HEK293 (cell line): ENCODE results near the gene PLPPR2.
A peak's percentile ranks its signal among the peaks of the same experiment; 100 is the strongest.

Experiments used
- GLI4 ChIP-seq: fragments of 450-650 bp; formaldehyde crosslinking; IDR thresholded peaks from 2 replicates; pipeline ENCODE4 v1.5.1; 2016; ENCODE audit warnings: missing biosample characterization, missing genetic modification characterization
- HOXA7 ChIP-seq: sonication (generic); formaldehyde crosslinking; IDR thresholded peaks from 2 replicates; pipeline ENCODE4 v1.8.1; 2022; ENCODE audit warnings: missing genetic modification reagents, borderline replicate concordance
- KLF10 ChIP-seq: fragments of 450-650 bp; IDR thresholded peaks from 2 replicates; pipeline ENCODE4 v1.5.1; 2018; ENCODE audit warnings: missing biosample characterization, mild to moderate bottlenecking, missing genetic modification characterization
- YY1 ChIP-seq: fragments of 450-650 bp; formaldehyde crosslinking; IDR thresholded peaks from 2 replicates; pipeline ENCODE4 v1.5.1; 2018; ENCODE audit warnings: missing biosample characterization, missing genetic modification characterization
- ZFHX2 ChIP-seq: fragments of 450-650 bp; formaldehyde crosslinking; conservative IDR thresholded peaks from 2 replicates; pipeline ENCODE4 v1.5.1; 2016; ENCODE audit warnings: missing biosample characterization, missing genetic modification characterization
- ZNF214 ChIP-seq: fragments of 450-650 bp; formaldehyde crosslinking; IDR thresholded peaks from 2 replicates; pipeline ENCODE4 v1.5.1; 2017; ENCODE audit warnings: missing biosample characterization, mild to moderate bottlenecking, missing genetic modification characterization, borderline replicate concordance
- ZNF223 ChIP-seq: fragments of 450-650 bp; formaldehyde crosslinking; IDR thresholded peaks from 2 replicates; pipeline ENCODE4 v1.5.1; 2016; ENCODE audit warnings: missing biosample characterization, missing genetic modification characterization
- ZNF266 ChIP-seq: fragments of 450-650 bp; formaldehyde crosslinking; IDR thresholded peaks from 2 replicates; pipeline ENCODE4 v1.5.1; 2016; ENCODE audit warnings: missing biosample characterization, missing genetic modification characterization, low read depth
- ZNF324 ChIP-seq: fragments of 450-650 bp; formaldehyde crosslinking; IDR thresholded peaks from 2 replicates; pipeline ENCODE4 v1.5.1; 2016; ENCODE audit warnings: missing biosample characterization, missing genetic modification characterization
- ZNF404 ChIP-seq: fragments of 450-650 bp; formaldehyde crosslinking; IDR thresholded peaks from 2 replicates; pipeline ENCODE4 v1.5.1; 2017; ENCODE audit warnings: missing biosample characterization, missing genetic modification characterization
- ZNF521 ChIP-seq: fragments of 450-650 bp; formaldehyde crosslinking; IDR thresholded peaks from 2 replicates; pipeline ENCODE4 v1.5.1; 2017; ENCODE audit warnings: missing biosample characterization, mild to moderate bottlenecking, missing genetic modification characterization
- ZNF548 ChIP-seq: fragments of 450-650 bp; formaldehyde crosslinking; IDR thresholded peaks from 2 replicates; pipeline ENCODE4 v1.5.1; 2016; ENCODE audit warnings: missing biosample characterization, missing genetic modification characterization
- ZNF624 ChIP-seq: fragments of 450-650 bp; formaldehyde crosslinking; IDR thresholded peaks from 2 replicates; pipeline ENCODE4 v1.5.1; 2017; ENCODE audit warnings: missing biosample characterization, missing genetic modification characterization
- ZNF768 ChIP-seq: fragments of 450-650 bp; formaldehyde crosslinking; IDR thresholded peaks from 2 replicates; pipeline ENCODE4 v1.5.1; 2018; ENCODE audit warnings: missing biosample characterization, mild to moderate bottlenecking, missing genetic modification characterization
- TF ChIP-seq, protein P1 (sequence below): fragments of 450-650 bp; formaldehyde crosslinking; IDR thresholded peaks from 2 replicates; pipeline ENCODE4 v1.5.1; 2016; ENCODE audit warnings: missing biosample characterization, missing genetic modification characterization
- TF ChIP-seq, protein P2 (sequence below): fragments of 450-650 bp; formaldehyde crosslinking; IDR thresholded peaks from 2 replicates; pipeline ENCODE4 v1.5.1; 2016; ENCODE audit warnings: missing biosample characterization, missing genetic modification characterization
- TF ChIP-seq, protein P3 (sequence below): fragments of 450-650 bp; formaldehyde crosslinking; IDR thresholded peaks from 2 replicates; pipeline ENCODE4 v1.5.0; 2017; ENCODE audit warnings: missing biosample characterization, missing genetic modification characterization, borderline replicate concordance
- TF ChIP-seq, protein P4 (sequence below): fragments of 450-650 bp; formaldehyde crosslinking; IDR thresholded peaks from 2 replicates; pipeline ENCODE4 v1.5.1; 2017; ENCODE audit warnings: missing biosample characterization, missing genetic modification characterization
- TF ChIP-seq, protein P5 (sequence below): fragments of 450-650 bp; formaldehyde crosslinking; IDR thresholded peaks from 2 replicates; pipeline ENCODE4 v1.5.1; 2016; ENCODE audit warnings: missing biosample characterization, missing genetic modification characterization
- TF ChIP-seq, protein P6 (sequence below): fragments of 450-650 bp; formaldehyde crosslinking; IDR thresholded peaks from 2 replicates; pipeline ENCODE4 v1.5.1; 2016; ENCODE audit warnings: missing biosample characterization, missing genetic modification characterization, low read depth
- TF ChIP-seq, protein P7 (sequence below): fragments of 450-650 bp; formaldehyde crosslinking; IDR thresholded peaks from 2 replicates; pipeline ENCODE4 v1.5.1; 2016; ENCODE audit warnings: missing biosample characterization, missing genetic modification characterization, low read depth
- TF ChIP-seq, protein P8 (sequence below): fragments of 450-650 bp; formaldehyde crosslinking; IDR thresholded peaks from 2 replicates; pipeline ENCODE4 v1.5.1; 2017; ENCODE audit warnings: missing biosample characterization, missing genetic modification characterization

PLPPR2 gene

DNA sequence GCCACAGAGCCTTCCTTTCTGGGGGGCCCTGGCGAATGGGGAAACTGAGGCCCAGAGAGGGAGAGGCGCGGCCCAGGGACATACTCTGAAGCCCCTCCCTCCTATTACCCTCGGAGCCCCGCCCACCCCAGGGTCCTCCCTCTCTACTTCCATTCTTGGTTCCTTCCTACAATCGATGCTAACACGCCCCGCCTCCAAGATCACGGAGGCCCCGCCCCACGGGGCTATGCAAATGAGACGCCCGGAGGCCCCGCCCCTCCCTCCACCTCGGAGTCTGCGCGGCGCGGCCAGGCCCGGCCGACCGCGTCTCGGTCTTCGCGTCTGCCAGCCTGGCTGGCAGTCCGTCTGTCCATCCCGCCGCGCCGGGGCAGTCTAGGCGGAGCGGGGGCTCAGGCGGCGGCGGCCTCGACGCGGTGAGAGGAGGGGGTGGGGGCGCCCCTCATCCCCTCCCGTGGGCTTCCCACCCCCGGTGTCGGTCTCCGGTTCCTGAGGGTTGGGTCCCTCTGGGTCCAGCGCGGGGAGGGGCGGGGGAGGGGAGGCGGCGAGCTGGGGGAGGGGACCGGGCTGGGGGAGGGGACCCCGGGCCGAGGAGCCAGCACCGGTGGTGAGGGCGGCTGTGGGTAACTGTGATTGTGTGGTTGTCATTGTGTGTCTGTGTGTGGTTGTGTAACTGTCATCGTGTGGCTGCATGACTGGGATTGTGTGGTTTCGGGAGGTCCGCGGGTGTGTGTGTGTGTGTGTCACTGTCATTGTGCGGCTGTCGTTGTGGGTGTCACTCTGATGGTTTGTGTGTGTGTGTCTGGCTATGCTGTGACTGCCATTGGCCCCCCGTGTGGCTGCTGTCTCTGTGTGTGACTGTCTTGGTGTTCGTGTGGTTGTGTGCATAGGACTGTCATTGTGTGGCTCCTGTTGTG is at the start of gene PLPPR2 (continued):
- TF ChIP-seq, protein P1, sequence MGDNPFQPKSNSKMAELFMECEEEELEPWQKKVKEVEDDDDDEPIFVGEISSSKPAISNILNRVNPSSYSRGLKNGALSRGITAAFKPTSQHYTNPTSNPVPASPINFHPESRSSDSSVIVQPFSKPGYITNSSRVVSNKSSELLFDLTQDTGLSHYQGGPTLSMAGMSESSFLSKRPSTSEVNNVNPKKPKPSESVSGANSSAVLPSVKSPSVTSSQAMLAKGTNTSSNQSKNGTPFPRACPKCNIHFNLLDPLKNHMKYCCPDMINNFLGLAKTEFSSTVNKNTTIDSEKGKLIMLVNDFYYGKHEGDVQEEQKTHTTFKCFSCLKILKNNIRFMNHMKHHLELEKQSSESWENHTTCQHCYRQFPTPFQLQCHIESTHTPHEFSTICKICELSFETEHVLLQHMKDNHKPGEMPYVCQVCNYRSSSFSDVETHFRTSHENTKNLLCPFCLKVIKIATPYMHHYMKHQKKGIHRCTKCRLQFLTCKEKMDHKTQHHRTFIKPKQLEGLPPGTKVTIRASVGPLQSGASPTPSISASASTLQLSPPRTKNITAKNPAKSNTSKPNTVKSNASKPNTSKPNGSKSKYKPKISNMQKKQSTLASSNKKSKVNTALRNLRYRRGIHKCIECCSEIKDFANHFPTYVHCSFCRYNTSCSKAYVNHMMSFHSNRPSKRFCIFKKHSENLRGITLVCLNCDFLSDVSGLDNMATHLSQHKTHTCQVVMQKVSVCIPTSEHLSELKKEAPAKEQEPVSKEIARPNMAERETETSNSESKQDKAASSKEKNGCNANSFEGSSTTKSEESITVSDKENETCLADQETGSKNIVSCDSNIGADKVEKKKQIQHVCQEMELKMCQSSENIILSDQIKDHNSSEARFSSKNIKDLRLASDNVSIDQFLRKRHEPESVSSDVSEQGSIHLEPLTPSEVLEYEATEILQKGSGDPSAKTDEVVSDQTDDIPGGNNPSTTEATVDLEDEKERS (tag by site-specific recombination): no peak
- no peak for TF ChIP-seq ZNF266
- no peak for TF ChIP-seq KLF10
- TF ChIP-seq, protein P2, sequence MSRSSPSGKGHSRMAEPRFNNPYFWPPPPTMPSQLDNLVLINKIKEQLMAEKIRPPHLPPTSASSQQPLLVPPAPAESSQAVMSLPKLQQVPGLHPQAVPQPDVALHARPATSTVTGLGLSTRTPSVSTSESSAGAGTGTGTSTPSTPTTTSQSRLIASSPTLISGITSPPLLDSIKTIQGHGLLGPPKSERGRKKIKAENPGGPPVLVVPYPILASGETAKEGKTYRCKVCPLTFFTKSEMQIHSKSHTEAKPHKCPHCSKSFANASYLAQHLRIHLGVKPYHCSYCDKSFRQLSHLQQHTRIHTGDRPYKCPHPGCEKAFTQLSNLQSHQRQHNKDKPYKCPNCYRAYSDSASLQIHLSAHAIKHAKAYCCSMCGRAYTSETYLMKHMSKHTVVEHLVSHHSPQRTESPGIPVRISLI: no peak
- TF ChIP-seq, protein P3, sequence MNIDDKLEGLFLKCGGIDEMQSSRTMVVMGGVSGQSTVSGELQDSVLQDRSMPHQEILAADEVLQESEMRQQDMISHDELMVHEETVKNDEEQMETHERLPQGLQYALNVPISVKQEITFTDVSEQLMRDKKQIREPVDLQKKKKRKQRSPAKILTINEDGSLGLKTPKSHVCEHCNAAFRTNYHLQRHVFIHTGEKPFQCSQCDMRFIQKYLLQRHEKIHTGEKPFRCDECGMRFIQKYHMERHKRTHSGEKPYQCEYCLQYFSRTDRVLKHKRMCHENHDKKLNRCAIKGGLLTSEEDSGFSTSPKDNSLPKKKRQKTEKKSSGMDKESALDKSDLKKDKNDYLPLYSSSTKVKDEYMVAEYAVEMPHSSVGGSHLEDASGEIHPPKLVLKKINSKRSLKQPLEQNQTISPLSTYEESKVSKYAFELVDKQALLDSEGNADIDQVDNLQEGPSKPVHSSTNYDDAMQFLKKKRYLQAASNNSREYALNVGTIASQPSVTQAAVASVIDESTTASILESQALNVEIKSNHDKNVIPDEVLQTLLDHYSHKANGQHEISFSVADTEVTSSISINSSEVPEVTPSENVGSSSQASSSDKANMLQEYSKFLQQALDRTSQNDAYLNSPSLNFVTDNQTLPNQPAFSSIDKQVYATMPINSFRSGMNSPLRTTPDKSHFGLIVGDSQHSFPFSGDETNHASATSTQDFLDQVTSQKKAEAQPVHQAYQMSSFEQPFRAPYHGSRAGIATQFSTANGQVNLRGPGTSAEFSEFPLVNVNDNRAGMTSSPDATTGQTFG (tag by site-specific recombination): no peak
- peak; percentile 76; the same call in 1 of the 2 replicates for TF ChIP-seq ZNF324
- TF ChIP-seq GLI4: peak; percentile 77
- no peak for TF ChIP-seq ZNF214 (tag by site-specific recombination)
- peak; percentile 11; the same call in 1 of the 2 replicates for TF ChIP-seq YY1
- TF ChIP-seq ZFHX2 (tag by site-specific recombination): peak; percentile 76; the same call in 1 of the 2 replicates
- TF ChIP-seq, protein P4, sequence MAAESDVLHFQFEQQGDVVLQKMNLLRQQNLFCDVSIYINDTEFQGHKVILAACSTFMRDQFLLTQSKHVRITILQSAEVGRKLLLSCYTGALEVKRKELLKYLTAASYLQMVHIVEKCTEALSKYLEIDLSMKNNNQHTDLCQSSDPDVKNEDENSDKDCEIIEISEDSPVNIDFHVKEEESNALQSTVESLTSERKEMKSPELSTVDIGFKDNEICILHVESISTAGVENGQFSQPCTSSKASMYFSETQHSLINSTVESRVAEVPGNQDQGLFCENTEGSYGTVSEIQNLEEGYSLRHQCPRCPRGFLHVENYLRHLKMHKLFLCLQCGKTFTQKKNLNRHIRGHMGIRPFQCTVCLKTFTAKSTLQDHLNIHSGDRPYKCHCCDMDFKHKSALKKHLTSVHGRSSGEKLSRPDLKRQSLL (tag by site-specific recombination): no peak
- TF ChIP-seq ZNF521 (tag by site-specific recombination): no peak
- TF ChIP-seq, protein P5, sequence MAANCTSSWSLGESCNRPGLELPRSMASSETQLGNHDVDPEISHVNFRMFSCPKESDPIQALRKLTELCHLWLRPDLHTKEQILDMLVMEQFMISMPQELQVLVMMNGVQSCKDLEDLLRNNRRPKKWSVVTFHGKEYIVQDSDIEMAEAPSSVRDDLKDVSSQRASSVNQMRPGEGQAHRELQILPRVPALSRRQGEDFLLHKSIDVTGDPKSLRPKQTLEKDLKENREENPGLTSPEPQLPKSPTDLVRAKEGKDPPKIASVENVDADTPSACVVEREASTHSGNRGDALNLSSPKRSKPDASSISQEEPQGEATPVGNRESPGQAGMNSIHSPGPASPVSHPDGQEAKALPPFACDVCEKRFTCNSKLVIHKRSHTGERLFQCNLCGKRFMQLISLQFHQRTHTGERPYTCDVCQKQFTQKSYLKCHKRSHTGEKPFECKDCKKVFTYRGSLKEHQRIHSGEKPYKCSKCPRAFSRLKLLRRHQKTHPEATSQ (tag by site-specific recombination): peak; percentile 81; the same call in 1 of the 2 replicates
- no peak; the same call in 1 of the 2 replicates for TF ChIP-seq ZNF768
- no peak for TF ChIP-seq ZNF624 (tag by site-specific recombination)
- TF ChIP-seq ZNF548 (tag by site-specific recombination): peak; percentile 40
- TF ChIP-seq ZNF404 (tag by site-specific recombination): no peak
- TF ChIP-seq, protein P6, sequence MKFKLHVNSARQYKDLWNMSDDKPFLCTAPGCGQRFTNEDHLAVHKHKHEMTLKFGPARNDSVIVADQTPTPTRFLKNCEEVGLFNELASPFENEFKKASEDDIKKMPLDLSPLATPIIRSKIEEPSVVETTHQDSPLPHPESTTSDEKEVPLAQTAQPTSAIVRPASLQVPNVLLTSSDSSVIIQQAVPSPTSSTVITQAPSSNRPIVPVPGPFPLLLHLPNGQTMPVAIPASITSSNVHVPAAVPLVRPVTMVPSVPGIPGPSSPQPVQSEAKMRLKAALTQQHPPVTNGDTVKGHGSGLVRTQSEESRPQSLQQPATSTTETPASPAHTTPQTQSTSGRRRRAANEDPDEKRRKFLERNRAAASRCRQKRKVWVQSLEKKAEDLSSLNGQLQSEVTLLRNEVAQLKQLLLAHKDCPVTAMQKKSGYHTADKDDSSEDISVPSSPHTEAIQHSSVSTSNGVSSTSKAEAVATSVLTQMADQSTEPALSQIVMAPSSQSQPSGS (tag by site-specific recombination): no peak
- TF ChIP-seq ZNF223: no peak
- TF ChIP-seq, protein P7, sequence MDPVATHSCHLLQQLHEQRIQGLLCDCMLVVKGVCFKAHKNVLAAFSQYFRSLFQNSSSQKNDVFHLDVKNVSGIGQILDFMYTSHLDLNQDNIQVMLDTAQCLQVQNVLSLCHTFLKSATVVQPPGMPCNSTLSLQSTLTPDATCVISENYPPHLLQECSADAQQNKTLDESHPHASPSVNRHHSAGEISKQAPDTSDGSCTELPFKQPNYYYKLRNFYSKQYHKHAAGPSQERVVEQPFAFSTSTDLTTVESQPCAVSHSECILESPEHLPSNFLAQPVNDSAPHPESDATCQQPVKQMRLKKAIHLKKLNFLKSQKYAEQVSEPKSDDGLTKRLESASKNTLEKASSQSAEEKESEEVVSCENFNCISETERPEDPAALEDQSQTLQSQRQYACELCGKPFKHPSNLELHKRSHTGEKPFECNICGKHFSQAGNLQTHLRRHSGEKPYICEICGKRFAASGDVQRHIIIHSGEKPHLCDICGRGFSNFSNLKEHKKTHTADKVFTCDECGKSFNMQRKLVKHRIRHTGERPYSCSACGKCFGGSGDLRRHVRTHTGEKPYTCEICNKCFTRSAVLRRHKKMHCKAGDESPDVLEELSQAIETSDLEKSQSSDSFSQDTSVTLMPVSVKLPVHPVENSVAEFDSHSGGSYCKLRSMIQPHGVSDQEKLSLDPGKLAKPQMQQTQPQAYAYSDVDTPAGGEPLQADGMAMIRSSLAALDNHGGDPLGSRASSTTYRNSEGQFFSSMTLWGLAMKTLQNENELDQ (tag by site-specific recombination): no peak
- no peak for TF ChIP-seq HOXA7 (CRISPR knock-in tag)
- TF ChIP-seq, protein P8, sequence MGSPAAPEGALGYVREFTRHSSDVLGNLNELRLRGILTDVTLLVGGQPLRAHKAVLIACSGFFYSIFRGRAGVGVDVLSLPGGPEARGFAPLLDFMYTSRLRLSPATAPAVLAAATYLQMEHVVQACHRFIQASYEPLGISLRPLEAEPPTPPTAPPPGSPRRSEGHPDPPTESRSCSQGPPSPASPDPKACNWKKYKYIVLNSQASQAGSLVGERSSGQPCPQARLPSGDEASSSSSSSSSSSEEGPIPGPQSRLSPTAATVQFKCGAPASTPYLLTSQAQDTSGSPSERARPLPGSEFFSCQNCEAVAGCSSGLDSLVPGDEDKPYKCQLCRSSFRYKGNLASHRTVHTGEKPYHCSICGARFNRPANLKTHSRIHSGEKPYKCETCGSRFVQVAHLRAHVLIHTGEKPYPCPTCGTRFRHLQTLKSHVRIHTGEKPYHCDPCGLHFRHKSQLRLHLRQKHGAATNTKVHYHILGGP: no peak
